ENCODE data around the gene SF3B6. TPM values are rescaled to one million over a fixed set of nuclear protein-coding genes. Genes with fewer than 3 reads are reported as not detected.
A peak's percentile ranks its signal among the peaks of the same experiment; 100 is the strongest.
"Not testable (repeated sequence)": the region's sequence is repeated elsewhere in the genome, so short reads cannot be mapped to it uniquely, and the experiment has no call there.

The SF3B6 gene
- total RNA-seq, 1 donor from 2014 or later: 28.1 TPM

DNA sequence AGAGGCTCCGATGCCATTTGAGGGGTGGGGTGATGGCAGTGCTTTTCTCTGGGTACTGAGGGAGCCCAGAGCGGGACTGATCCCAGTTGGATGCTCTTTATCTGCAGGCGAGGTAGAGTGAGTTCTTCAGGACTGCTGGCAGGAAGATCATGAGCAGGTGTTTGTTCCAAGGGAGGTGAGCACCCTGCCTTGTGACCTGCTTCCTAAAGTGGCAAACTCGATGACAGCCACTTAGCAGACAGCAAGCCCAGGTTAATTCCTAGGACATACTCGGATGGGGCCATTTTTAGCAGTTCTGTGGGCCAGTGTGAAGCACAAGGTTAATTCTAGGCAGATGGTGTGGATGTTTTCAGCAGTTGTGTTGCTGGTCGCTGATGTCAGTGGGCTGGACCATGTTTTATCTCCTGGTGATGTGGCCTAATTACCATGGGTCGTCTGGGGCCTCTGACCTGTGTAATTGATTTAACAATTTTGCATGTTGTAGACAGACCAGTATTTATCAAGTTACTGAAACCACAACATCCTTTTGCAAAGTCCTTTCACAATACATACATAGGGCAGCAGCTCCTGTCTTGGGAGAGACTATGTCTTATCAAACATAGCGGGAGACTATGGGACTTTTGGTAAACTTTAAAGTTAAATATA, 21.6 kb downstream of the SF3B6 start:
- ATAC-seq (no peak), DNase-seq (ENCODE audit: low spot score) (no peak)

GRCh38 chr2:24052951-24053350, 23.2 kb downstream of the SF3B6 start:
- ATAC-seq: no peak
- no peak for DNase-seq (ENCODE audit: low spot score)

- ATAC-seq: no peak
- DNase-seq (ENCODE audit: low spot score): no peak
These were observed 24.3 kb downstream of the SF3B6 start for GRCh38 chr2:24051833-24052232.

GRCh38 chr2:24050041-24050979, 25.8 kb downstream of the SF3B6 start:
- DNase-seq (ENCODE audit: low spot score): peak; percentile 47
- peak; percentile 22 for ATAC-seq

- ATAC-seq: peak; percentile 49
These were observed 26.6 kb downstream of the SF3B6 start, which contains the start of gene FKBP1B for GRCh38 chr2:24049485-24050021. FKBP1B (plus strand) TSS chr2:24049741; CDS start chr2:24049850, 109 bp downstream.

DNA sequence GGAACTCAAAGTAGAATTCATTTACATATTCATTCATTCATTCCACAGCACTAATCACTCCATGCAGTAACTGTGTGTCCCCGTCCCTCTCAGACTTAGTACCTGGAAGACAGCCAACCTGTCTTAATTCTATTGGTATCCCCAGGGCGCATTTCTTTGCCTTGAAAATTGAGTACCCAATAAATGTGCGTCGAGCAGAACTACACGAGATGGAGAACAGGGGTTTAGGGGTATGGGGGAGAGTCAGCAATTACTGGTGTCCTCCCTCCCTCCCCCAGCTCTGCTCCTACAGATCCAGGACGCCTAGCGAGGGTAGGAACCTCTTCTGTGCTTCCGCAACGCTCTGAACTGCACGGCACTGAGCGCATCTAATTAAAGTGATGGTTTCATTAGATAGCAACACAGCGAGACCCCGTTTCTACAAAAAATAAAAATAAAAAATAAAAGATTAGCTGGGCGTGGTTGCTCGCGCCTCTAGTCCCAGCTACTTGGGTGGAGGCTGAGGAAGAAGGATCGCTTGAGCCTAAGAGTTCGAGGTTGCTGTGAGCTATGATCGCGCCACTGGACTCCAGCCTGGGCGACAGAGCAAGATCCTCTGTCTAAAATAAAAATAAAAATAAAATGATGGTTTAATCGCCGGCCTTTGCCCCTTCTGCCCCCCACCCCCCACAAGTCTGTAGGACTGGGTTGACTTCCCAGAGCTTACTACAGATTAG, 27.2 kb downstream of the SF3B6 start:
- DNase-seq (ENCODE audit: low spot score) (no peak), ATAC-seq (no peak)

More at GRCh38 chr2:24049485-24050021, 26.6 kb downstream of the SF3B6 start, which contains the start of gene FKBP1B:
- DNase-seq (ENCODE audit: low spot score): peak; percentile 58

- no peak for ATAC-seq
- no peak for DNase-seq (ENCODE audit: low spot score)
These were observed 28.5 kb downstream of the SF3B6 start for GRCh38 chr2:24047703-24048033.

GRCh38 chr2:24046930-24047702, 29.0 kb downstream of the SF3B6 start, which contains the start of gene WDCP:
WDCP (minus strand) TSS chr2:24047391; CDS start chr2:24039494, 7,897 bp downstream.
- DNase-seq (ENCODE audit: low spot score): peak; percentile 95
- ATAC-seq: peak; percentile 96

DNA sequence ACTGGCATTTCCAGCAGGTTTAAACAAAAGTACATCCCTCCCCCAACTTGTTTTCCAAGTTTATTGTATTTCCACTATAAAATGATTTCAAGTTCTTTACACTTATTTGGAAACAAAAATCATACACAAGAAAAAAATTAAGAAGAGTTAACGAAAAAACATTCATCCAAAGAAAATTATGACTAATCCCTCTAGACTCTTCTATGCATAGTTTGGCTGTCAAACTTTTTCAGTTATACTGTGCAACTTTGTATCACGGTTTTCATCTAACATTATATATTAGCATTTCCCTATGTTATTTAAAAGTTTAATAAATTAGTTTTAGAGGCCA, 29.6 kb downstream of the SF3B6 start:
- DNase-seq (ENCODE audit: low spot score) (no peak), ATAC-seq (no peak)

GRCh38 chr2:24045511-24046508, 30.3 kb downstream of the SF3B6 start:
- no peak for DNase-seq (ENCODE audit: low spot score)
- peak; percentile 40 for ATAC-seq

DNA sequence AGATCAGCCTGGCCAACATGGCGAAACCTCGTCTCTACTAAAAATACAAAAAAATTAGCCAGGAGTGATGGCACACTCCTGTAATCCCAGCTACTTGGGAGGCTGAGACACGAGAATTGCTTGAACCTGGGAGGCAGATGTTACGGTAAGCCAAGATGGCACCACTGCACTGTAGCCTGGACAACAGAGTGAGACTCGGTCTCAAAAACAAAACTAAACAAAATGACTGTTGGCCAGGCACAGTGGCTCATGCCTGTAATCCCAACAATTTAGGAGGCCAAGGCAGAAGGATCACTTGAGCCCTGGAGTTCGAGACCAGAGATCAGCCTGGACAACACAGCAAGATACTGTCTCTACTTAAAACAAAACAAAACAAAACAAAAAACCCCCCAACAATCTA, 33.0 kb downstream of the SF3B6 start:
- not testable (repeated sequence) for DNase-seq (ENCODE audit: low spot score); ATAC-seq

DNA sequence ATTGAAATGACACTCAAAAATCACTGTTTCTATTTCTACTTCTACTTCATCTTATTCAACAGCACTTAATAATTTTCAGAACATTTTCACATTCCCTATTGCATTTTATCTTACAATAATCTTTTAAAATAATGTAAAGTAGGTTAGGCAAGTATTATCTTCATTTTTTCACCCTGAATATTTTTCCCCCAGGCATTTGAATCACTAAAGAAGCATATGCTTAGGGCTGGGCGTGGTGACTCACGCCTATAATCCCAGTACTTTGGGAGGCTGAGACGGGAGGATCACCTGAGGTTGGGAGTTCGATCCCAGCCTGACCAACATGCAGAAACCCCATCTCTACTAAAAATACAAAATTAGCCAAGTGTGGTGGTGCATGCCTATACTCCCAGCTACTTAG, 35.6 kb downstream of the SF3B6 start:
- no peak for DNase-seq (ENCODE audit: low spot score)
- no peak for ATAC-seq

GRCh38 chr2:24038786-24039499, 37.2 kb downstream of the SF3B6 start:
- no peak for ATAC-seq
- DNase-seq (ENCODE audit: low spot score): no peak

- DNase-seq (ENCODE audit: low spot score): no peak
- no peak for ATAC-seq
These were observed 49.9 kb downstream of the SF3B6 start for GRCh38 chr2:24026233-24026632.

DNA sequence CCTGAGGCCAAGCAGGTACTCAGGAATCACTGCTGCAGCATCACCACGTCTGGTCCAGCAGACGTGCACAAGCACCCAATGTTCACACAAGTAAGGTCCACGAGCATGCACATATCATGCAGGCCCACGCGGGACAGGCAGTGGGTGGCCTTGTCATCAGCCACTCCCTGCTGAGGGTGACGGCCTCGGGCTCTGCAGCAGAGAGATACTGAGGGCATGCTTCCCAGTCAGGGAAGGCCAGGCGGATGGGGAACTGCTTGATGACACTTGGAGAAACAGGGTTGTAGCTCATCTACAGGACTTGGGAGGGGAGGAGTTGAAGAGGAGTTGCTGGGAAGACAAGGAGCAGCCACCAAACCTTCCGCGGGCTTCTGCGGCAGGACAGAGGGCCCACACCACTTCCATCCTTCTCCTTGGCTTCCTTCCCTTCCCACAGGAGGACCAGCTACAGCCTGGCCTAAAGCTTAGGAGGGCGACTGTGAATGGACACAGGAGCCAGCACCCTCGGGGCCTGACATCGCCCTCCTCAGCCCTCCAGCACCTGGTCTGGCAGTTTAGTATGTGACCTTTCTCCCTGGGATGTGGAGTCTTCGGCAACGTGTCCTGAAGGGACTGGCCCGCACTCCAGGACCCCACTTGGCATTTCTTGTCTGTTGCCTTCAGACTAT, 51.0 kb downstream of the SF3B6 start:
- ATAC-seq (no peak), DNase-seq (ENCODE audit: low spot score) (no peak)

DNA sequence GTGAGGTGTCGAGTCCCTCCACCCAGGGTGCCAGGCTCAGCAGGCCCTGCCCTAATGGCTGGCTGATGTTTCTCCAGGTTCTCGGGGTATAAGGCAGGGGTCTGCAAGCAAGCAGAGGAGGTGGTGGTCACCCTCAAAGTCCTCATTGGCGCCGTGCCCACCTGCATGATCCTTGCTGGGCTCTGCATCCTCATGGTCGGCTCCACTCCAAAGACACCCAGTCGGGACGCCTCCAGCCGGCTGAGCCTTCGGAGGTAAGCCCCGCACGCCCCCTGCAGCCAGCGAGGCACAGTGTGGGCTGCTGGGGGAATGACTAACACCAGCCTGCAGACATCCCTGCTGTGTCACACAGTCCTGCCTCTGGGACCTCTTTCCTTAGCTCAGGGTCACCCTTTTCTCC, 52.1 kb downstream of the SF3B6 start:
- ATAC-seq (no peak), DNase-seq (ENCODE audit: low spot score) (no peak)

GRCh38 chr2:24022975-24023575, 53.1 kb downstream of the SF3B6 start:
- ATAC-seq (no peak), DNase-seq (ENCODE audit: low spot score) (no peak)
